Measurements from ENCODE around the gene OR10A3.
A peak's percentile ranks its signal among the peaks of the same experiment; 100 is the strongest.

OR10A3 gene

GRCh38 chr11:7967826-7968225 is 26.3 kb upstream of the OR10A3 start:
- no peak for DNase-seq (ENCODE audit: low read depth)
- no peak overlapping the region for H3K4me3 ChIP-seq (ENCODE audit: control insufficient read depth, low read depth, low read length)
- no peak for TF ChIP-seq CTCF (IDR thresholded peaks at IDR 0.05; ENCODE audit: control insufficient read depth, insufficient read depth, low read depth, low read length, missing control alignments)

GRCh38 chr11:7967097-7967496 is 25.6 kb upstream of the OR10A3 start:
- TF ChIP-seq CTCF (IDR thresholded peaks at IDR 0.05; ENCODE audit: control insufficient read depth, insufficient read depth, low read depth, low read length, missing control alignments), result no peak
- DNase-seq (ENCODE audit: low read depth), result no peak
- H3K4me3 ChIP-seq (ENCODE audit: control insufficient read depth, low read depth, low read length), result no peak overlapping the region

- peak within 1 kb of the TSS; percentile 4 for H3K4me3 ChIP-seq (ENCODE audit: control insufficient read depth, low read depth, low read length)
- DNase-seq (ENCODE audit: low read depth), result peak; percentile 80
- TF ChIP-seq CTCF (IDR thresholded peaks at IDR 0.05; ENCODE audit: control insufficient read depth, insufficient read depth, low read depth, low read length, missing control alignments), result no peak
Observed at GRCh38 chr11:7965386-7965785, 23.9 kb upstream of the OR10A3 start, which contains the start of gene NLRP10. Gene NLRP10 (minus strand): TSS chr11:7965447. CDS start chr11:7963495, 1,952 bp downstream.

GRCh38 chr11:7964873-7965272 is 23.4 kb upstream of the OR10A3 start:
- DNase-seq (ENCODE audit: low read depth), result no peak
- H3K4me3 ChIP-seq (ENCODE audit: control insufficient read depth, low read depth, low read length), result peak overlapping the region; percentile 4

GRCh38 chr11:7964261-7964660 is 22.8 kb upstream of the OR10A3 start:
- H3K4me3 ChIP-seq (ENCODE audit: control insufficient read depth, low read depth, low read length), result no peak overlapping the region
- no peak for DNase-seq (ENCODE audit: low read depth)
- no peak for TF ChIP-seq CTCF (IDR thresholded peaks at IDR 0.05; ENCODE audit: control insufficient read depth, insufficient read depth, low read depth, low read length, missing control alignments)

More at GRCh38 chr11:7964873-7965272, 23.4 kb upstream of the OR10A3 start:
- no peak for TF ChIP-seq CTCF (IDR thresholded peaks at IDR 0.05; ENCODE audit: control insufficient read depth, insufficient read depth, low read depth, low read length, missing control alignments)

GRCh38 chr11:7955191-7955590 is 13.7 kb upstream of the OR10A3 start:
- DNase-seq (ENCODE audit: low read depth), result no peak
- no peak for TF ChIP-seq CTCF (IDR thresholded peaks at IDR 0.05; ENCODE audit: control insufficient read depth, insufficient read depth, low read depth, low read length, missing control alignments)
- no peak overlapping the region for H3K4me3 ChIP-seq (ENCODE audit: control insufficient read depth, low read depth, low read length)

- no peak for TF ChIP-seq CTCF (IDR thresholded peaks at IDR 0.05; ENCODE audit: control insufficient read depth, insufficient read depth, low read depth, low read length, missing control alignments)
- no peak for DNase-seq (ENCODE audit: low read depth)
- no peak overlapping the region for H3K4me3 ChIP-seq (ENCODE audit: control insufficient read depth, low read depth, low read length)
Observed at GRCh38 chr11:7949934-7950333, 8.4 kb upstream of the OR10A3 start.
